ENCODE results near the gene FREM1.

- TF ChIP-seq NR2C1 (IDR thresholded peaks at IDR 0.05) (no peak), MAX (IDR thresholded peaks at IDR 0.05; ENCODE audit: low read depth, low read length) (no peak), CTCF (IDR thresholded peaks at IDR 0.05 in 2 of 3, conservative IDR thresholded peaks at IDR 0.05 in 1 of 3; ENCODE audit: control insufficient read depth in 2 of 3, extremely low read depth in 1 of 3, insufficient read depth in 1 of 3, low read depth in 3 of 3, low read length in 3 of 3) (no peak), EP300 (IDR thresholded peaks at IDR 0.05; ENCODE audit: borderline replicate concordance in 1 of 2, control insufficient read depth in 1 of 2, low read depth in 2 of 2, low read length in 2 of 2) (no peak), POLR2AphosphoS5 (IDR thresholded peaks at IDR 0.05; ENCODE audit: low read length) (no peak), TCF3 (IDR thresholded peaks at IDR 0.05; ENCODE audit: borderline replicate concordance, insufficient read depth, low read depth, low read length) (no peak), BCL11A (IDR thresholded peaks at IDR 0.05; ENCODE audit: low read depth, low read length) (no peak)
Measured at GRCh38 chr9:14937216-14937615, 27.0 kb upstream of the FREM1 start.
